ENCODE measurements around the gene CDH4.

CDH4 gene

GRCh38 chr20:61772828-61773631 is 521.0 kb downstream of the CDH4 start:
- DNase-seq = no peak

- DNase-seq = no peak
These were observed 522.0 kb downstream of the CDH4 start for GRCh38 chr20:61773926-61774587.

GRCh38 chr20:61775423-61775822 is 523.4 kb downstream of the CDH4 start:
- no peak for DNase-seq

GRCh38 chr20:61776491-61777075 is 524.5 kb downstream of the CDH4 start:
- DNase-seq = no peak

GRCh38 chr20:61777773-61778494 is 525.9 kb downstream of the CDH4 start:
- no peak for DNase-seq

- DNase-seq = no peak
These were observed 526.4 kb downstream of the CDH4 start for GRCh38 chr20:61778495-61778863.

- DNase-seq = no peak
These were observed 527.3 kb downstream of the CDH4 start for GRCh38 chr20:61779176-61779965.

GRCh38 chr20:61780066-61780465 is 528.0 kb downstream of the CDH4 start:
- no peak for DNase-seq

- DNase-seq = no peak
These were observed 532.9 kb downstream of the CDH4 start for GRCh38 chr20:61784801-61785566.

- DNase-seq = no peak
These were observed 533.4 kb downstream of the CDH4 start for GRCh38 chr20:61785567-61785816.

- no peak for DNase-seq
These were observed 534.2 kb downstream of the CDH4 start for GRCh38 chr20:61786230-61786629.

- DNase-seq = no peak
These were observed 536.3 kb downstream of the CDH4 start for GRCh38 chr20:61788343-61788742.

- no peak for DNase-seq
These were observed 537.3 kb downstream of the CDH4 start for GRCh38 chr20:61789329-61789728.

- DNase-seq = no peak
These were observed 538.2 kb downstream of the CDH4 start for GRCh38 chr20:61790116-61790827.

GRCh38 chr20:61791995-61792394 is 539.9 kb downstream of the CDH4 start:
- DNase-seq = no peak

GRCh38 chr20:61795669-61796630 is 543.9 kb downstream of the CDH4 start:
- DNase-seq = no peak

- no peak for DNase-seq
These were observed 544.7 kb downstream of the CDH4 start for GRCh38 chr20:61796738-61797137.

- DNase-seq = no peak
These were observed 545.1 kb downstream of the CDH4 start for GRCh38 chr20:61797200-61797599.

GRCh38 chr20:61797971-61798411 is 545.9 kb downstream of the CDH4 start:
- no peak for DNase-seq

GRCh38 chr20:61798632-61799031 is 546.6 kb downstream of the CDH4 start:
- no peak for DNase-seq

Measured in inflammatory macrophage (primary cell).